Measurements from ENCODE around the gene DNAH3.
A peak's percentile ranks its signal among the peaks of the same experiment; 100 is the strongest.
"Not testable (repeated sequence)": the region's sequence is repeated elsewhere in the genome, so short reads cannot be mapped to it uniquely, and the experiment has no call there.

DNAH3 gene

DNA sequence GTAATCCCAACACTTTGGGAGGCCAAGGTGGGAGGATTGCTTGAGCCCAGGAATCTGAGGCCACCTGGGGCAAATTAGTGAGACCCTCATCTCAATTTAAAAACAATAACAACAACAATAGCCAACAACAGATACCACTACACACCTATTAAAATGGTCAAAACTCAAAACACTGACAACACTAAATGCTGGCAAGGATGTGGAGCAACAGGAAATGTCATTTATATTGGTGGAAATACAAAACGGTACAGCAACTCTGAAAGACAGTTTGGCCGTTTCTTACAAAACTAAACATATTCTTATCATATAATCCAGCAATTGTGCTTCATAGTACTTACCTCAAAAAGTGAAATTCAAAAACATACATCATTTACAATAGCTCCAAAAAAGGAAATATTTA is 57.7 kb downstream of the DNAH3 start:
- no peak for DNase-seq
- in situ Hi-C loops (cut with HindIII; ENCODE audit: low pct_ligation_motif_present, low pct_unique_long_range_greater_than_20kb, low sequenced_read_pairs): no loop called here

DNA sequence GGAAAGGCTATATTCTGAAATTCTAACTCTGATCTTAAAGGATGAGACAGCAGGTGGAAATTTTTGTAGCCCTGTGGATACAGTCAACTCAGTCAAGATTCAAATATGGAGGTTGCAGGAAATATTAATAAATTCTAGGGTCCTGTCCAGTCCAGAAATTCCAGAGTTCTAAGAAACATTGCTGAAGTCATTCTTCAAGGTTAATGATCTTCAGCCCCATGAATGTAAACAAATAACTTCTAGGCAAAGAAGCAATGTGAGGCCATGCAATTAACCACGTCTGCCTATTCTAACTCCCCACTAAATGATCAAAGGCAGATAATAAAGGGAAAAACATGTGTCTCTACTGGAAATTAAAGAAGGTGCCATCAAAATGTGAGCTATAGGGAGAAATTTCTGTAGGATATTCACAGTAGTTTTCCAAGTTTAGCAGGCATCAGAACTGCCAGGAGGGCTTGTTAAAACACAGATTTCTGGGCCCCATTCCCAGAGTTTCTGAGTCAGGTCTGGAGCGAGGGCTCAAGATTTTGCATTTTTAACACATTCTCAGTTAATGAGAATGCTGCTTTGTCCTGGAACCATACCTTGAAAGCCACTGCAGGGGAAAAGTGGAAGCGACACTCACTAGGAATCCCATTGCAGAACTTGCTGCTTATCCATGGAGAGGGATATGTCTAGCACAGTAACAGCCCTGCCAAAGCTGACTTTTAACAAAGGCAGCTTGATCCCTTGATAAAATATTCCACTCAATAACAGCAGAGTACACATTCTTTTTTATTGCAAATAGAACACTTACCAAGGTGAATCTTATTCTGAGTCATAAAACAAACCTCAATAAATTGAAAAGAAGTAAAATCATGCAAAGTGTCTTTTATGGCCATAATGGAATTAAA is 61.8 kb downstream of the DNAH3 start:
- peak; percentile 84 for DNase-seq
- in situ Hi-C loops (cut with HindIII; ENCODE audit: low pct_ligation_motif_present, low pct_unique_long_range_greater_than_20kb, low sequenced_read_pairs): no loop called here

DNA sequence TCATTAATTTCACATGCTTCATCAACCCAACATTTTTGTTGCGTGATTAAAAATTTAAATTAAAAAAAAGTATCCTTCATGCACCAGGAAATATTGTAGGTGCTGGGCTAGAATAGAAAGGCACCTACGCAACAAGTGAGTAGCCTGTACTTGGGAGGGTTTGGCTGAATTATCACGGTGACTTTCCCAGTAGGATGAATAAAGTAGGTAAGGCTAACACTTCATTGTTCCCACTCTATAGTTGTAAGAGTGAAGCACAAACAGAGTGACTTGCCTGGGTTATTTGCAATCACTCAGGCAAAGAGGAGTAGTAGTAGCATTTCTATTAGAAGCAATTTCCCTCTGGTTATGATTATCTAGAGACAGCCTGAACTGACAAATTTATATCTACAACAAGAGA is 62.5 kb downstream of the DNAH3 start:
- DNase-seq: no peak
- in situ Hi-C loops (cut with HindIII; ENCODE audit: low pct_ligation_motif_present, low pct_unique_long_range_greater_than_20kb, low sequenced_read_pairs): no loop called here

DNA sequence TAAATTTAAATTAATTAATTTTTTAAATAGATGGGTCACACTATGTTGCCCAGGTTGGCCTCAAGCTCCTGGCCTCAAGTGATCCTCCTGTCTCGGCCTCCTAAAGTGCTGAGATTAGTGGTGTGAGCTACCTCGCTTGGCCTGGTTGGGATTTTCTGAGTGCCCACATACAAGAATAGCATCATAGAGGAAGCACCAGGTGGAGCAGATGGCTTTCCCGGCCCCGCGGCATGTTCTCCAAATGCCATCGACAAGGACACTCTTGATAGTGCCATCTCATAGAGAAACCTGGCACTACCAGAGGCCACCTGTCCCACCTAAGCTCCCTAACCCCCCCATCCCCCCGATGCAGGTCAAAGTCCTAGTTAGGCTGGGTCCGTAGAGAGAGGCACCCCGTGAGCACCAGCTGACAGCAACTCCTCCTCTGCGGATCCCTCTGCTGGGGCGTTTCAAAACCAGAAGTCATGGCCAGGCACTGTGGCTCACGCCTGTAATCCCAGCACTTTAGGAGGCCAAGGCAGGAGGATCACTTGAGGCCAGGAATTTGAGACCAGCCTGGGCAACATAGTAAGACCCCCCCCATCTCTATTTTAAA is 65.9 kb downstream of the DNAH3 start:
- in situ Hi-C loops (cut with HindIII; ENCODE audit: low pct_ligation_motif_present, low pct_unique_long_range_greater_than_20kb, low sequenced_read_pairs): no loop called here
- DNase-seq: no peak

DNA sequence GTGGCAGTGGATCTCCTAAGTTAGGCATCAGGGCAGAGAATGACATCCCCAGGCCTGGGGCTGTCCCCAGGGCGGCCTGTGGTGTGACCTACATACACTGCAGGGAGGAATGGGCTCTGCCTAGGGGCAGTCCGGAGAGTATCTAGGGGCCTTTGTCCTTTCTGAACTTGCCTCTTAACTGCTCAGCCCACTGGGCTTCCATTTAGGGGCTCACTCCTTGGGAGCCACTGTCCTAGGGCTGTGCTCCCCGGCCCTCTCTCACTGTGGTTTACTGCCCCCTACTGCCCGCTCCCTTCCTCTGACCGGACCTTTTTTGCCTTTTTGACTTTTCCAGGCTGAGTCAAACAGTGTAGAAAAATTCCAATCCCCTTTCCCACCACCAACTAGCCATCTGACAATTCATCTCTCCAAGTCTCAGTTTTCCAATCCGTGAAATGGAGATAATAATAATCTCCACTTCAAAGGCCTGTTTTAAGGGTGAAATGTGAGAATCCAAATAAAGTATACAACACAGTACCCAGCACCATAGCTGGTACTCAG is 66.8 kb downstream of the DNAH3 start:
- in situ Hi-C loops (cut with HindIII; ENCODE audit: low pct_ligation_motif_present, low pct_unique_long_range_greater_than_20kb, low sequenced_read_pairs): no loop called here
- peak; percentile 85 for DNase-seq

DNA sequence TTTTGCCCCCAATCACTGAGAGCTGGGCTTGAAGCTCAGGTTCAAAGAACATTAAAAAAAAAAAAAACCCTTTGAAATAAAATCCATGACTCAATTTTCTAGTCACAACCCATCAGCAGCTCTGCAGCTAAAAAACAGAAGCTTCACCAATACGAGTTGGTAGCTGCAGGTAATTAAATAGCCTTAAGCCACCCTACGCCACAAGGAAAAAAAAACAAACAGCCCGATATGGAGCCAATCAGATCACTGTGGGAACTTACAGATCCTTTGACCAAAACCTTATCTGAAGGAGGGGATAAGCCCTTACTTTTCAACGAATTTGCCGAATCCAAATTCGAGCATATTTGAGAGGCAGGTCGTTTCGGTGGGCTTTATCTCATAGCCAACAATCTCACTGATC is 69.3 kb downstream of the DNAH3 start:
- no peak for DNase-seq
- in situ Hi-C loops (cut with HindIII; ENCODE audit: low pct_ligation_motif_present, low pct_unique_long_range_greater_than_20kb, low sequenced_read_pairs): no loop called here

DNA sequence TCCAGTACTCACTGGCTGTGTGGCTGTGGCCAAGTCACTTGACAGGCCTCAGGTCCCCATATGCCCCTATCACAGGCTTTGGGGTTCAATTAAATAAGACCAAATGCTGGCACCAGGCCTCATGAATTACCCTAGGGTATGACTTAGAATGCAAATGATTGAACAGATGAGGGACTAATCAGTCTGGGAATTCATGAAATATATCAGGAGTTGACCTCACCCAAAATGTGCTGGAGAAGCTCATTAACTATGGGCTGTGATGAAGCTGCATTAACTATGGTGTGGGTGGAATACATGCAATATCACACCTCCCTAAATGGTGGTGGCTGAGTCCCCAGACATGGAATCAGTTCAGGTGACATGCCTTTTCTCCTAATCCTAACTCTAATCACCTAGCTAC is 72.1 kb downstream of the DNAH3 start:
- no peak for DNase-seq
- in situ Hi-C loops (cut with HindIII; ENCODE audit: low pct_ligation_motif_present, low pct_unique_long_range_greater_than_20kb, low sequenced_read_pairs): no loop called here

DNA sequence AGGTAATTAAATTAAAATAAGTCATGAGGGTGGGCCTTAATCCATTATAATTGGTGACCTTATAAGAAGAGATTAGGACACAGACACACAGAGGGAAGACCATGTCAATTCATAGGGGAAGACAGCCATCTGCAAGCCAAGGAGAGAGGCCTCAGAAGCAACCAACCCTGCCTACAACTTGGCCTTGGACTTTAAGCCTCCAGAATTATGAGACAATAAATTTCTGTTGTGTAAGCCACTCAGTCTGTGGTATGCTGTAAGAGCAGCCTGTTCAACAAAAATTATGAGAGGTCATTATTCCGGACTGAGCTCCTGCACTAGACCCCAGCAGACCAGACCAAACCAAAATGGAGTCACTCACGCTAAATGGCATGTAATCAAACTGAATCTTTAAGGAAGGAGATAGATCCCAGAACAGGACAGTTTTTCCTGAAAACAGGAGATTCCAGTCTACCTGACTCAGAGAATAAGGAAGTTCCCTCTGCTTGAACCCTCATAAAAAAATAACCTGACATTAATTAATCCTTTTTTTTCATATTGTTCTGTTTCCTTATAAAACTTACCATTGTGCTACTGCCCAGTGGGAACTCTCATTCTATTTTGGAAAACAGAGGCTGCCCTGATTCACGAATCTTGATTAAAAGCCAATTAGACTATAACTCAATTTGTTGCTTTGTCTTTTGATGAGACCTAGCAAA is 74.3 kb downstream of the DNAH3 start:
- DNase-seq: no peak
- in situ Hi-C loops (cut with HindIII; ENCODE audit: low pct_ligation_motif_present, low pct_unique_long_range_greater_than_20kb, low sequenced_read_pairs): no loop called here

DNA sequence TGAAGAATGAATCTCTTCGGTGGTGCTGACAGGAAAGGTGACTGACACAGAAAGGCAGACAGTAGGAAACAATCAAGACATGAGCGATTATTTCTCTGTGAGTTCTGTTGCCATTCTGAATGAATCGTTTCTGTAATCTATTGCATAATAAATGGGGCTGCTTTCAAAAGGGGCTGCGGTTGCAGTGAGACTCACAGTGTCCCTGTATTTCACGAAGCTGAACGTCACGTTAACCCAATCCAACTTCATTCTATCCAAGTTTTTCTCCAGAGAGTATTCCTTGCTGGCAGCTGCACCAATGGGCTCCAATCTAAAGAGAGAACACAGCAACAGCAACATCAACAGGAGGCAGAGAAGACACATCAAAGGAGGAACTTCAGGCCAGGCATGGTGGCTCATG is 75.4 kb downstream of the DNAH3 start:
- in situ Hi-C loops (cut with HindIII; ENCODE audit: low pct_ligation_motif_present, low pct_unique_long_range_greater_than_20kb, low sequenced_read_pairs): no loop called here
- no peak for DNase-seq

DNA sequence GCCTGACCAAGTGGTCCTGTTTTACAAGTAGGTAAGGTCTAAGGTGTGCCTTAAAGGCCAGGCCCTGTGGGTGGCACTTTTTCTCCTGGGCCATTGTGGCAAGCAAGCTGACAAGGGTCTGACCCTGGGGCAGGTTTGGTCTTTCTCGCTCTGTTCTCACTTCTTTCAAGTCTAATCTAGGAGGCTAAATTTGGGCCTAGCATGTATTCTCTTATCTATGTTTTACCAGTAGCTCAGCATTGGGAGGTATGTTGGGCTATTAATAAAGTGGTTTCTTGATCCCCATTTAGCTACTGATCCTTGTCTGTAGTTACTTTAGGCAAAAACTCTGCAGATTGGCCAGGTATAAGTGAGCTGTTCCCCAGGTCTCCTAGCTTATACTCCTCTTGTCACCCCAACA is 77.7 kb downstream of the DNAH3 start:
- DNase-seq: no peak
- in situ Hi-C loops (cut with HindIII; ENCODE audit: low pct_ligation_motif_present, low pct_unique_long_range_greater_than_20kb, low sequenced_read_pairs): no loop called here

DNA sequence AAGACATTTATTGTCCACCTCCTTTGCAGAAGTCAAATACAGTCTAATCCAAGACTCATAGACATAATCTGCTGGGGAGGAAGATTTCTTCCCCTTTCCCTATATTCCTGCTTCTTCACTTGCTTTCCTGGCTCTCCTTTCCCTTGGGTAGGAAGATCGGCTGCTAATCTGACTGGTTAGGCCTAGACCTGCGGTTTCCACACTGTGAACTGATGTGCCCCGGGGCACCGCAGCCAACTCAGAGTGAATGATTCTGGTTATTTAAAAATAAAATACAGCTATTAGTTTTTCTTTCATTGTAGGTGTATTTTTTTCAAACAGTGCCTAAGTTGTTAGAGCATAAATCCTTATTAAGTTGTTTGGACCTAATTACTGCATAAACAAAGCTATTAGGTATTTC is 78.9 kb downstream of the DNAH3 start:
- in situ Hi-C loops (cut with HindIII; ENCODE audit: low pct_ligation_motif_present, low pct_unique_long_range_greater_than_20kb, low sequenced_read_pairs): no loop called here

DNA sequence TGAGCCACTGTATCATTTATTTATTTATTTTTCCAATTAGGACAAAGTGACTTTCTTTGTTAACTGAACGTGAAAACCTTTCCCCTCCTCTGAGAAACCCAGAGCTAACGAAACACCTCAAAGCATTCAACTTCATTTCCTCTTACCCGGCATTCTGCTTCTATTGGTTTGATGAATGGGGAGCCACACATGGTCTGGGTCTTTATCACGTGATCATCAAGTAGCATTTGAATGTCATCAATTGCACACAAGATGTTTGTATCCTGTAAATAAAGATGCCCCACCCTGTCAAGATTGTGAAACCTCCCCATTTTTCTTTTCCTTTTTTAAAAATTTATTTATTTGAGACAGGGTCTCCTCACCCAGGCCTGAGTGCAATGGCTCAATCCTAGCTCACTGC is 80.1 kb downstream of the DNAH3 start:
- in situ Hi-C loops (cut with HindIII; ENCODE audit: low pct_ligation_motif_present, low pct_unique_long_range_greater_than_20kb, low sequenced_read_pairs): no loop called here

More for the DNA sequence above, 78.9 kb downstream of the DNAH3 start:
- no peak for DNase-seq

DNA sequence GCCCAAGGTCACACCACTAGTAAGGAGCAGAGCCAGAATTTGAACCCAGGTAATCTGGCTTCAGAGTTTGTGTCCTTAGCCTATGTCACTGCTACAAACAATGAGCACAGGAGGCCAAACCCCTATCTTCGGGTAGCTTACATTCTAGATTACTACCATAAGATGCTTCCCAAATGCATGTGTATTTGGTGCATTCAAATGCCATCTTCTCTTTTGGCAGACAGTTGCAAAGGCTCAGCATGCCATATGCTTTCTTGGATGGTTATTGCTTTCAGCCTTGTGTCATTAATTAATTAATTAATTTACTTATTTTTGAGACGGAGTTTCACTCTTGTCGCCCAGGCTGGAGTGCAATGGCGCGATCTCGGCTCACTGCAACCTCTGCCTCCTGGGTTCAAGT is 80.7 kb downstream of the DNAH3 start:
- no peak for DNase-seq
- in situ Hi-C loops (cut with HindIII; ENCODE audit: low pct_ligation_motif_present, low pct_unique_long_range_greater_than_20kb, low sequenced_read_pairs): no loop called here

More for the DNA sequence above, 80.1 kb downstream of the DNAH3 start:
- DNase-seq: no peak

DNA sequence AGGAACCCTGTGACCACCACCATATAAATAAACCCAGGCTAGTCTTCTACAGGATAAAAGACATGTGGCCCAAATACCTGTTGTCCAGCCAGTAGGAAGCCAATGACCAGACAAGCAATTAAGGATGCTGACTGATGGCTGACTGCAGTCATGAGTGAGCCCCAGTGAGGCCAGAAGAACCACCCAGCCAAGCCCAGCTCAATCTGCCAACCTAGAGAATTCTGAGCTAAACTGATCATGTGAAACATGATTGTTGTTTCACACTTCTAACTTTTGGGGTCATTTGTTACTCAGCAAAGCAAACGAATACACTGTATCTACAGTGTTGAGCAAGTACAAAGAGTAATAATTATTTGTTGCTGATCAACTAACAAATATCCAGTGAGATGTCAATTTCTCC is 86.4 kb downstream of the DNAH3 start:
- in situ Hi-C loops (cut with HindIII; ENCODE audit: low pct_ligation_motif_present, low pct_unique_long_range_greater_than_20kb, low sequenced_read_pairs): no loop called here

DNA sequence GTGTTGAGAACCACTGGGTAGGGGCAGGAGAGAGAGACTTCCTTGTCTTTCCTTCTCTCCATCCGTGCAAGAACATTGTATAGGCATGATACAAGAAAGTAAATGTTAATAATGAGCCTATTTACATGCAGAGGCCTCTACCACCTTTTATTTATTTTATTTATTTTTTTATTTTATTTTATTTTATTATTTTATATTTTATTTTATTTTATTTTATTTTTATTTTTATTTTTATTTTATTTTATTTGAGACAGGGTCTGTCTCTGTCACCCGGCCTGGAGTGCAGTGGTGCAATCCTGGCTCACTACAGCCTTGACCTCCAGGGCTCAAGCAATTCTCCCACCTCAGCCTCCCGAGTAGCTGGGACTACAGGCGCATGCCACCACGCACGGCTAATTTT is 87.3 kb downstream of the DNAH3 start:
- DNase-seq; in situ Hi-C loops (cut with HindIII; ENCODE audit: low pct_ligation_motif_present, low pct_unique_long_range_greater_than_20kb, low sequenced_read_pairs): not testable (repeated sequence)

More for the DNA sequence above, 86.4 kb downstream of the DNAH3 start:
- no peak for DNase-seq

DNA sequence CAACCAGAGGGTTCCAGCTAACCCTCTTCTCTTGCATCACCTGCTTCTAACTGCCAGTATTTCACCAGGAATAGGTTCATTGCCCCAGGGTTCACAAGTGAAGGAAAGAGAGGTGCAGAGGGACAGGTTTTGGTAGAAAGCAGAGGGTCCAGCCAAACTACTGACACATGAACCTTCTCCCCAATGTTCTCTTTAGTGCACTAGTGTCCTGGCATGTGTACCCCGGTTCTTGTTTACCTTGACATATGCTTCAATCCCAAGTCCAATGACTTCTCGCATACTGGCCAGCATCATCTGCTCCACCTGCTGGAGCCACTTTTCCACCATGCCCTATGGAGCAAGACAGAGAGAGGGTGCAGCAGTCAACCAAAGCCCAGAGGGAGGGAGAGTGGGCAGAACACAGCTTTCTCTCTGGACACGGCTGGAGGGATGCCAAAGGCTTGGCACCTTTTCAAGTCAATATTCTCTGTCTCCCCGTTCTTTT is 90.6 kb downstream of the DNAH3 start:
- no peak for DNase-seq
- in situ Hi-C loops (cut with HindIII; ENCODE audit: low pct_ligation_motif_present, low pct_unique_long_range_greater_than_20kb, low sequenced_read_pairs): no loop called here

DNA sequence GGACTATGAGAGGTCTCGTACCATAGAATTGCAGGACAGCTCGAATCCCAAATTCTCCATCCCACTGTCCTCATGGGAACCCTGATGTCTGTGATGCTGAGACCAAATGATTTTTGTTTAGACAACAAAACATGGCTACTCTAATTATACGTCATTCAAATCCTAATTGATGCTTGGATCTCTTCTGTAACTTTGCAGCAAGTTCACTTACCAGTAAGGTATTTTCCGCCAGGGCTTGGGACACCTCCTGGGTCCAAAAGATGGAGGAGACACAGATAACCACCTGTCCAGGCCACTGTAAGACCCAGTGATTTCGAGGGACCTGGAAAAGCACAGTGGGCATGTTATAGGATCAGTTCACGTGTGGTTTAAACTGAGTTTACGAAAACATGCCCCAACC is 92.8 kb downstream of the DNAH3 start:
- in situ Hi-C loops (cut with HindIII; ENCODE audit: low pct_ligation_motif_present, low pct_unique_long_range_greater_than_20kb, low sequenced_read_pairs): no loop called here
- no peak for DNase-seq

DNA sequence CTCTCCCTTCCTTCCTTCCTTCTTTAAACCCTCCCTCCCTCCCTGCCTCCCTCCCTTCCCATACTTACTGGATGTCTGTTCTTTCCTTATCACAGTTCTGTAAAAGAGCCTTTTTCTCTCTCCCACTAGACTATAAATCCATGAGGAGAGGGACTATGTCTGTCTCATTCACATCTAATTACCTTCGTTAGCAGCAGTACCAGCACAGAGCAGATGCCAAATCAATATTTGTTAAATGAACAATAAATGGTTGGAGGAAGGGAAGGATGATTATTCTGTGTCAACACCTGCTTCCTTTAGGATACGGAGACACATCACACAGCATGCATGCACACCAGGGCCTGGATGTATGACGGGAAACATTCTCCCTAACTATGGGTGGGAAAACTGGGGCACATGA is 94.2 kb downstream of the DNAH3 start:
- in situ Hi-C loops (cut with HindIII; ENCODE audit: low pct_ligation_motif_present, low pct_unique_long_range_greater_than_20kb, low sequenced_read_pairs): no loop called here
- DNase-seq: no peak

DNA sequence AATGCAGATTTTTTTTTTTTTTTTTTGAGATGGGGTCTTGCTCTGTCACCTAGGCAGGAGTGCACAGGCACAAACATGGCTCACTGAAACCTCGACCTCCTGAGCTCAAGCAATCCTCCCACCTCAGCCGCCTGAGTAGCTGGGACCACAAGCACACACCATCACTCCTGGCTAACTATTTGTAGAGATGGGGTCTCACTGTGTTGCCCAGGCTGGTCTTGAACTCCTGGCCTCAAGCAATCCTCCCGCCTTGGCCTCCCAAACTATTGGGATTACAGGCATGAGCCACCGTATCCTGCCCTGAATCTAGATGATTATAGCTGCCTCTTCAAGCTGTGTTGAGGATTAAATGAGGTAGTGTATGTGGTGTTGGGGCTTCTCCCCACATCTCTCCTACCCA is 94.9 kb downstream of the DNAH3 start:
- DNase-seq; in situ Hi-C loops (cut with HindIII; ENCODE audit: low pct_ligation_motif_present, low pct_unique_long_range_greater_than_20kb, low sequenced_read_pairs): not testable (repeated sequence)

All from ACHN (cell line).